Memory B cell (primary cell): ENCODE data around the gene EXOC7.
"Not testable (repeated sequence)": the region's sequence is repeated elsewhere in the genome, so short reads cannot be mapped to it uniquely, and the experiment has no call there.

Source experiments
- ATAC-seq: fragments of 150-1000 bp; cut with Tn5 transposase; 2 replicates; pipeline ENCODE4 v1.10.0; 2021; ENCODE audit warnings: low read depth, mild to moderate bottlenecking, moderate library complexity
- DNase-seq, 2 donors: peaks; one replicate each; pipeline ENCODE4 v3.0.0; 2022; ENCODE audit warnings: low spot score in 2 of 2
- H3K27ac Mint-ChIP-seq: one replicate; pipeline ENCODE4 v1.8.0; 2022; ENCODE audit warnings: mild to moderate bottlenecking, moderate library complexity, mixed read lengths
- H3K27me3 Mint-ChIP-seq: one replicate; pipeline ENCODE4 v1.8.0; 2022; ENCODE audit warnings: mixed read lengths
- H3K36me3 Mint-ChIP-seq: one replicate; pipeline ENCODE4 v1.8.0; 2022; ENCODE audit warnings: mild to moderate bottlenecking, mixed read lengths
- H3K4me1 Mint-ChIP-seq: one replicate; pipeline ENCODE4 v1.8.0; 2022; ENCODE audit warnings: mixed read lengths
- H3K4me3 Mint-ChIP-seq: one replicate; pipeline ENCODE4 v1.8.0; 2022; ENCODE audit warnings: mild to moderate bottlenecking, moderate library complexity, mixed read lengths
- H3K9me3 Mint-ChIP-seq: one replicate; pipeline ENCODE4 v1.8.0; 2022; ENCODE audit warnings: mixed read lengths

Gene EXOC7

GRCh38 chr17:76072148-76072858 is 31.3 kb downstream of the EXOC7 start, which contains the start of gene SRP68:
SRP68 (minus strand) TSS chr17:76072517; CDS start chr17:76072491, 26 bp downstream.
- peaks cover 31% of the 10 kb centered on the region for H3K4me1 Mint-ChIP-seq
- peaks cover 16% of the 10 kb centered on the region for H3K27me3 Mint-ChIP-seq
- H3K27ac Mint-ChIP-seq, result peak within 1 kb of the TSS; percentile 95
- H3K9me3 Mint-ChIP-seq, result no peaks in the 10 kb centered on the region
- H3K4me3 Mint-ChIP-seq, result peak within 1 kb of the TSS; percentile 97
- DNase-seq, result peak; percentile 71 to 77
- ATAC-seq, result peak; percentile 68
- H3K36me3 Mint-ChIP-seq, result peaks cover 5% of the 10 kb centered on the region

DNA sequence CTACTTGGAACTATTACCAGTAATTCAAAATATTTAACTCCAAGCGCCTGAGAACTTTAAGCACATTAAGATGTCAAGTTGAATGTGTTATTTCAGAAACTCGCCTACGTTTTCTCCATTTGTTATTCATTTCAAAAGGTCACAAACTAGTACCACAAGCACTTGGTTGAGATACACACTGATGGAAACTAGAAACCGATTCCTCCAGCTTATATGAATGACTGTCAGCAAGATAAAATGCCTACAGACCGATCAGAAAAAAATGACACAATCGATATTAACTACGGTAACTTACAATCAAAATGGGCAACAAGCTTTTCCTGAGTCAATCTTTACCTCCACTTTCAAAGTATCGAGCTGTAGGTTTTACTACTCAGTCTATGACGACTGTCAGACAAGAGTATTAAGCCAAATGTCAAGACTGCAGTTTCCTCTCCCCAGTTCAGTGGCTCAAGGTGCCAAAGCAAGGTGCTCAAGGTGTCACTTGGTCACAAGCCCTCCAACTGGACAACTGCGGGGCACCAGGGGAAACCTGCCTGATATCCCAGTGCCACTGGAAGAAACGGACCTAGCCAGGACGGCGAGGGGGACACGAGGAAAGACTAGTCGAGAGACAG is 31.9 kb downstream of the EXOC7 start:
- ATAC-seq (peak; percentile 8), DNase-seq (no peak)
- no peaks in the 10 kb centered on the region for H3K9me3 Mint-ChIP-seq
- peak overlapping the region; percentile 95 for H3K27ac Mint-ChIP-seq
- peaks cover 5% of the 10 kb centered on the region for H3K36me3 Mint-ChIP-seq
- H3K4me1 Mint-ChIP-seq, result peaks cover 24% of the 10 kb centered on the region
- peak overlapping the region; percentile 97 for H3K4me3 Mint-ChIP-seq
- peaks cover 12% of the 10 kb centered on the region for H3K27me3 Mint-ChIP-seq

GRCh38 chr17:76065775-76066174 is 37.8 kb downstream of the EXOC7 start:
- Mint-ChIP-seq H3K4me1 (peaks cover 17% of the 10 kb centered on the region), H3K36me3 (peaks cover 24% of the 10 kb centered on the region), H3K27me3 (no peaks in the 10 kb centered on the region), H3K4me3 (no peak overlapping the region), H3K27ac (no peak overlapping the region), H3K9me3 (no peaks in the 10 kb centered on the region)
- ATAC-seq (no peak), DNase-seq (no peak)

- DNase-seq (no peak), ATAC-seq (peak; percentile 93)
- H3K27ac Mint-ChIP-seq, result peak overlapping the region; percentile 85
- H3K9me3 Mint-ChIP-seq, result no peaks in the 10 kb centered on the region
- peaks cover 15% of the 10 kb centered on the region for H3K4me1 Mint-ChIP-seq
- H3K36me3 Mint-ChIP-seq, result peaks cover 32% of the 10 kb centered on the region
- peak overlapping the region; percentile 45 for H3K4me3 Mint-ChIP-seq
- no peaks in the 10 kb centered on the region for H3K27me3 Mint-ChIP-seq
Observed at GRCh38 chr17:76063875-76064546, 39.6 kb downstream of the EXOC7 start.

DNA sequence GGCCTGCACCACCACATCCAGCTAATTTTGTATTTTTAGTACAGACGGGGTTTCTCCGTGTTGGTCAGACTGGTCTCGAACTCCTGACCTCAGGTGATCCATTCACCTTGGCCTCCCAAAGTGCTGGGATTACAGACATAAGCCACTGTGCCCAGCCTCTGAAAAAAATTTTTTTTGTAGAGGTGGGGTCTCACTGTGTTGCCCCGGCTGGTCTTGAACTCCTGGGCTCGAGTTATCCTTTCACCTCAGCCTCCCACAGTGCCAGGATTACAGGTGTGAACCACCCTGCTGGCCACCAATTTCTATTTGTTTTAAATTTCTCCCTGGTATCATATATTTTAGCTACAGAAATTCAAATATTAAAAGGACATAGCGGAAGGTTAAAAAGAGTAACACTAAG is 45.3 kb downstream of the EXOC7 start:
- peaks cover 36% of the 10 kb centered on the region for H3K36me3 Mint-ChIP-seq
- not testable (repeated sequence) for ATAC-seq, H3K4me1 Mint-ChIP-seq, H3K27me3 Mint-ChIP-seq, H3K9me3 Mint-ChIP-seq, H3K27ac Mint-ChIP-seq, DNase-seq, H3K4me3 Mint-ChIP-seq

DNA sequence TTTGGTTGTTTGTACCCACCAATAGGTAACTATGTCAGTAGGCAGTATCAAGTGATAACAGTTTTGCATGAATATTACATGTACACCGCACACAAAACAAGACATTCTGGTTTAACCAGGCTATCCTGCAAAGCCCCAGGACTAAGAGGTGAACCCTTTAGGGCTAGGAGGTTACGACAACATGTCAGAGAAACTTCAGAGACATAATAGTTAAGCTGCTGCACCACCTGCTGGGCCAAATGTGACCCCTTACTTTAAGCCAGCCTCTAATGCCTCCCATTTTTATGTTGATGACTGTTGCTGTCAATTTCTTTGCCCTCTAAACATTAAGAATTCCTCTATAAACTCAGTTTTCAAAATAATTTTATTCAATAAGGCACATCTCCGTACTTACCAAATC is 46.7 kb downstream of the EXOC7 start:
- Mint-ChIP-seq H3K27me3 (no peaks in the 10 kb centered on the region), H3K27ac (no peak overlapping the region), H3K36me3 (peaks cover 37% of the 10 kb centered on the region), H3K9me3 (no peaks in the 10 kb centered on the region), H3K4me3 (no peak overlapping the region), H3K4me1 (no peaks in the 10 kb centered on the region)
- DNase-seq (no peak), ATAC-seq (no peak)

GRCh38 chr17:76054112-76054476 is 49.5 kb downstream of the EXOC7 start:
- H3K36me3 Mint-ChIP-seq, result peaks cover 40% of the 10 kb centered on the region
- H3K27me3 Mint-ChIP-seq, result no peaks in the 10 kb centered on the region
- peaks cover 3% of the 10 kb centered on the region for H3K4me1 Mint-ChIP-seq
- ATAC-seq (no peak), DNase-seq (no peak)
- no peak overlapping the region for H3K4me3 Mint-ChIP-seq
- no peaks in the 10 kb centered on the region for H3K9me3 Mint-ChIP-seq
- H3K27ac Mint-ChIP-seq, result no peak overlapping the region

- Mint-ChIP-seq H3K36me3 (peaks cover 36% of the 10 kb centered on the region), H3K27me3 (no peaks in the 10 kb centered on the region), H3K4me3 (no peak overlapping the region), H3K4me1 (peaks cover 3% of the 10 kb centered on the region), H3K9me3 (no peaks in the 10 kb centered on the region), H3K27ac (no peak overlapping the region)
- ATAC-seq, result no peak
- DNase-seq, result no peak
Observed at GRCh38 chr17:76053246-76054111, 50.1 kb downstream of the EXOC7 start.

- H3K4me3 Mint-ChIP-seq, result no peak overlapping the region
- H3K4me1 Mint-ChIP-seq, result peaks cover 8% of the 10 kb centered on the region
- no peak for ATAC-seq
- H3K27ac Mint-ChIP-seq, result no peak overlapping the region
- H3K27me3 Mint-ChIP-seq, result no peaks in the 10 kb centered on the region
- no peak for DNase-seq
- H3K36me3 Mint-ChIP-seq, result peaks cover 35% of the 10 kb centered on the region
- H3K9me3 Mint-ChIP-seq, result no peaks in the 10 kb centered on the region
Observed at GRCh38 chr17:76051561-76051960, 52.0 kb downstream of the EXOC7 start.

GRCh38 chr17:76050538-76051467 is 52.8 kb downstream of the EXOC7 start:
- DNase-seq (no peak), ATAC-seq (no peak)
- Mint-ChIP-seq H3K9me3 (no peaks in the 10 kb centered on the region), H3K27ac (no peak overlapping the region), H3K4me1 (peaks cover 8% of the 10 kb centered on the region), H3K4me3 (no peak overlapping the region), H3K27me3 (no peaks in the 10 kb centered on the region), H3K36me3 (peaks cover 31% of the 10 kb centered on the region)

GRCh38 chr17:76049836-76050537 is 53.6 kb downstream of the EXOC7 start:
- H3K9me3 Mint-ChIP-seq, result no peaks in the 10 kb centered on the region
- H3K27ac Mint-ChIP-seq, result peak overlapping the region; percentile 6
- peaks cover 34% of the 10 kb centered on the region for H3K36me3 Mint-ChIP-seq
- ATAC-seq, result no peak
- no peaks in the 10 kb centered on the region for H3K27me3 Mint-ChIP-seq
- DNase-seq, result no peak
- peaks cover 8% of the 10 kb centered on the region for H3K4me1 Mint-ChIP-seq
- H3K4me3 Mint-ChIP-seq, result no peak overlapping the region

DNA sequence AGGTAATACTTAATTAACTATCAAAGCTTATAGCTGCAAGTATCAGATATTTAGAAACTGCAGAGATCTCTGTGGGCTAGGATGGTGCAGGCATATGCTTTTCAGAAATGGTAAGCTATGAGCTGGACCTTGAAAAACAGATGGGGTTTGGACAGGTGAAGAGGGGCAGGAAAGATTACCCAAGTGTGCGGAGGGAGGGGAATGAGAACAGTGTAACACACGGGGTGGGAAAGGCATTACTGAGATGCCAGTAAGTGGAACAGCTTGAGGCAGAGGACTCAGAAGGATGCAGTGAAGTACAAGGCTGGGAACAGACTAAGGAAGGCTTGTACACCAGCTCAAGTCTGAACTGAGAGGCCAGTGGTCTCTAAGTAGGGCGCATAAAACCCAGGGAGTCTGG is 54.3 kb downstream of the EXOC7 start:
- ATAC-seq (no peak), DNase-seq (no peak)
- Mint-ChIP-seq H3K27me3 (no peaks in the 10 kb centered on the region), H3K9me3 (no peaks in the 10 kb centered on the region), H3K27ac (peak overlapping the region; percentile 6), H3K4me1 (peaks cover 8% of the 10 kb centered on the region), H3K36me3 (peaks cover 36% of the 10 kb centered on the region), H3K4me3 (no peak overlapping the region)
